Measurements from ENCODE around the gene ZNF460. TPM values are rescaled to one million over a fixed set of nuclear protein-coding genes. Genes with fewer than 3 reads are reported as not detected.

The ZNF460 gene
- total RNA-seq, 3 donors from 2014 or later, result 70.2 to 123 (median 88.5) TPM

DNA sequence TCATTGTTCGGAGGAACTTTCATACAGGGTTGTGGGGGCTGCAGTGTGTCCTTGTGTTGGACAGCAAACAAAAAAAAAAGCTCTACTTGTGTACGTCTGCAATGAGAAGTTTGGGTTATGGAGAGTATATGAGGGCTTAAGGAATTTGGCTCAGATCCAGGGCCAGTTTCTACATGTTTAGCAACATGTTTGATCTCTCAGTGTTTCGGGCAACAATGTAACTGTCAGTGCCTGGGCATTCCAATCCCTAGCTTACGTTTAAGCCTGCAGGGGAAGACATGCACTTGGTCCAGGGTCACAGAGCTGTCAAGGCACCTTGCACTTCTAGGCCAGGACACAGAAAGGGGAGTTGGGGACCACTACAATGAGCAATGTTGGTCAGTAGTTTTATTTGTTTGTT, 53.9 kb downstream of the ZNF460 start:
- Histone ChIP-seq H3K36me3 (peaks cover under 1% of the 10 kb centered on the region), H3K27me3 (no peaks in the 10 kb centered on the region), H3K4me3 (no peak overlapping the region), H3K9me3 (peaks cover 7 to 20% of the 10 kb centered on the region in 2 donors), H3K4me1 (no peaks in the 10 kb centered on the region), H3K27ac (peak overlapping the region in 1 of 2 donors; percentile 40)
- intact Hi-C loops (cut with DNase I; ENCODE audit: low total_unique reads), result no loop called here
- no peak for TF ChIP-seq POLR2A (IDR thresholded peaks at IDR 0.05)
- TF ChIP-seq, protein P1, sequence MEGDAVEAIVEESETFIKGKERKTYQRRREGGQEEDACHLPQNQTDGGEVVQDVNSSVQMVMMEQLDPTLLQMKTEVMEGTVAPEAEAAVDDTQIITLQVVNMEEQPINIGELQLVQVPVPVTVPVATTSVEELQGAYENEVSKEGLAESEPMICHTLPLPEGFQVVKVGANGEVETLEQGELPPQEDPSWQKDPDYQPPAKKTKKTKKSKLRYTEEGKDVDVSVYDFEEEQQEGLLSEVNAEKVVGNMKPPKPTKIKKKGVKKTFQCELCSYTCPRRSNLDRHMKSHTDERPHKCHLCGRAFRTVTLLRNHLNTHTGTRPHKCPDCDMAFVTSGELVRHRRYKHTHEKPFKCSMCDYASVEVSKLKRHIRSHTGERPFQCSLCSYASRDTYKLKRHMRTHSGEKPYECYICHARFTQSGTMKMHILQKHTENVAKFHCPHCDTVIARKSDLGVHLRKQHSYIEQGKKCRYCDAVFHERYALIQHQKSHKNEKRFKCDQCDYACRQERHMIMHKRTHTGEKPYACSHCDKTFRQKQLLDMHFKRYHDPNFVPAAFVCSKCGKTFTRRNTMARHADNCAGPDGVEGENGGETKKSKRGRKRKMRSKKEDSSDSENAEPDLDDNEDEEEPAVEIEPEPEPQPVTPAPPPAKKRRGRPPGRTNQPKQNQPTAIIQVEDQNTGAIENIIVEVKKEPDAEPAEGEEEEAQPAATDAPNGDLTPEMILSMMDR (IDR thresholded peaks at IDR 0.05), result no peak
- no peak for TF ChIP-seq POLR2AphosphoS5 (IDR thresholded peaks at IDR 0.05)
- DNase-seq (ENCODE audit: low spot score in 2 of 2), result peak in 1 of 2 donors; percentile 44

DNA sequence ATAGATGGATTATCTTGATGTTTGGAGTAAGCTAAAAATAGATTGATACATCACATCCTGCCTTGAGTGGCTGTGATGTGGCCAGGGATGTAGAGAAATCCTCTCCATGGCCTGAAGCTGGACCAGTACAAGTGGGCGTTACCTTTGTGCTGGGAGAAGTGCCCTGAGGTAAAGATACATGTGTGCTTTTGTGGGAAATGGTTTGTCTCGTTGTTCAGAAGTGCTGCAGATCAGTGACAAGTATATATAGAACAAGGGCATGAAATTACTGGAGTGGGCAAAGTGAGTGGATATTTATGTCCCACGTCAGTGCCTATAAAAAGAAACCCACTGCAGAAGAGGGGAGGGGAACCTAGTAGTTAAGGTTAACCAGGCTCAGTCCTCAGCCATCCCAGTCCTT, 58.6 kb downstream of the ZNF460 start:
- Histone ChIP-seq H3K4me1 (no peaks in the 10 kb centered on the region), H3K9me3 (peaks cover 0 to 5% of the 10 kb centered on the region in 2 donors), H3K36me3 (no peaks in the 10 kb centered on the region), H3K27ac (no peak overlapping the region), H3K27me3 (no peaks in the 10 kb centered on the region), H3K4me3 (no peak overlapping the region)
- intact Hi-C loops (cut with DNase I; ENCODE audit: low total_unique reads), result no loop called here
- TF ChIP-seq, protein P1 (IDR thresholded peaks at IDR 0.05), result no peak
- no peak for TF ChIP-seq POLR2A (IDR thresholded peaks at IDR 0.05)
- TF ChIP-seq POLR2AphosphoS5 (IDR thresholded peaks at IDR 0.05), result no peak
- DNase-seq (ENCODE audit: low spot score in 2 of 2), result no peak

DNA sequence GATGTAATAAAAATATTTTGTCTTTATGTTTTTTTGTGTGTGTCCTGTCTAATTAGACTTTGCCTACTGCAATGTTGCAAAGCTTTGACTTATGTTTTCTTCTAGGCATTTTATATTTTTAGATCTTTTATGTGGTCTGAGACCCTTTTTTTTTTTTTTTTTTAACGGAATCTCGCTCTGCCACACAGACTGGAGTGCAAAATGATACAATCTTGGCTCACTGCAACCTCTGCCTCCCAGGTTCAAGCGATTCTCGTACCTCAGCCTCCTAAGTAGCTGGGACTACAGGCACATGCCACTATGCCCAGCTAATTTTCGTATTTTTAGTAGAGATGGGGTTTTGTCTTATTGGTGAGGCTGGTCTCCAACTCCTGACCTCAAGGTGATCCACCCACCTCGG, 62.3 kb downstream of the ZNF460 start:
- H3K9me3 ChIP-seq, result no peaks in the 10 kb centered on the region
- no peak overlapping the region for H3K27ac ChIP-seq
- intact Hi-C loops (cut with DNase I; ENCODE audit: low total_unique reads), result no loop called here
- TF ChIP-seq POLR2AphosphoS5 (IDR thresholded peaks at IDR 0.05) (no peak), POLR2A (IDR thresholded peaks at IDR 0.05) (no peak)
- TF ChIP-seq, protein P1 (IDR thresholded peaks at IDR 0.05), result no peak
- H3K4me1 ChIP-seq, result no peaks in the 10 kb centered on the region
- H3K27me3 ChIP-seq, result no peaks in the 10 kb centered on the region
- no peaks in the 10 kb centered on the region for H3K36me3 ChIP-seq
- no peak for DNase-seq (ENCODE audit: low spot score in 2 of 2)
- H3K4me3 ChIP-seq, result no peak overlapping the region

Other genes starting within 250 kb of the ZNF460 start
- gene USP29, start 160.5 kb upstream of the ZNF460 start, total RNA-seq, result not detected
- gene ZIM3, start 135.3 kb upstream of the ZNF460 start, total RNA-seq, result not detected
- gene DUXA, start 113.0 kb upstream of the ZNF460 start, total RNA-seq, result not detected
- 10 to 100 TPM; 29.2 to 66.2 (median 47.4) TPM for gene ZNF264, start 89.0 kb upstream of the ZNF460 start, total RNA-seq
- gene AURKC, start 49.5 kb upstream of the ZNF460 start, total RNA-seq, result 1 to 10 TPM in 2 of 3 donors, under 1 TPM in 1; 0.64 to 3.4 (median 1.3) TPM
- 10 to 100 TPM; 17.0 to 29.9 (median 19.8) TPM for gene ZNF805, start 39.9 kb upstream of the ZNF460 start, total RNA-seq
- 10 to 100 TPM in 1 of 3 donors, 1 to 10 TPM in 2; 6.7 to 14.8 (median 8.5) TPM for gene ZNF543, start 40.0 kb downstream of the ZNF460 start, total RNA-seq
- gene ZNF304, start 70.8 kb downstream of the ZNF460 start, total RNA-seq, result 10 to 100 TPM in 1 of 3 donors, 1 to 10 TPM in 2; 7.5 to 13.6 (median 8.2) TPM
- gene TRAPPC2B, start 83.1 kb downstream of the ZNF460 start, total RNA-seq, result 10 to 100 TPM; 16.7 to 23.2 (median 20.2) TPM
- 1 to 10 TPM; 1.6 to 3.8 (median 2.4) TPM for gene ZNF547, start 83.1 kb downstream of the ZNF460 start, total RNA-seq
- gene ZNF548, start 109.4 kb downstream of the ZNF460 start, total RNA-seq, result 10 to 100 TPM; 23.6 to 34.5 (median 31.8) TPM
- gene ZNF17, start 130.7 kb downstream of the ZNF460 start, total RNA-seq, result 10 to 100 TPM; 10.5 to 22.0 (median 11.2) TPM
- 10 to 100 TPM in 1 of 3 donors, 1 to 10 TPM in 2; 3.4 to 11.1 (median 8.5) TPM for gene ZNF749, start 154.8 kb downstream of the ZNF460 start, total RNA-seq
- 1 to 10 TPM in 2 of 3 donors, under 1 TPM in 1; 0.96 to 2.5 (median 2.0) TPM for gene VN1R1, start 176.7 kb downstream of the ZNF460 start, total RNA-seq
- 10 to 100 TPM in 2 of 3 donors, 1 to 10 TPM in 1; 8.5 to 26.9 (median 19.7) TPM for gene ZNF772, start 197.1 kb downstream of the ZNF460 start, total RNA-seq
- gene ZNF419, start 207.3 kb downstream of the ZNF460 start, total RNA-seq, result 10 to 100 TPM; 10.2 to 13.0 (median 12.5) TPM
- gene ZNF773, start 219.5 kb downstream of the ZNF460 start, total RNA-seq, result 10 to 100 TPM in 2 of 3 donors, 1 to 10 TPM in 1; 9.3 to 26.2 (median 12.8) TPM
- gene ZNF549, start 246.9 kb downstream of the ZNF460 start, total RNA-seq, result 10 to 100 TPM in 1 of 3 donors, 1 to 10 TPM in 2; 3.7 to 11.6 (median 7.9) TPM